Nephron (organoid): Measurements from ENCODE around the gene SND1.

ENCODE experiments used
- H3K27ac Mint-ChIP-seq, 3 experiments: 2 replicates each; pipeline ENCODE4 v1.8.0; 2020; ENCODE audit warnings: mixed read lengths in 3 of 3, mild to moderate bottlenecking in 2 of 3, moderate library complexity in 1 of 3
- H3K27me3 Mint-ChIP-seq: 2 replicates; pipeline ENCODE4 v1.8.0; 2021; ENCODE audit warnings: low read depth, mild to moderate bottlenecking, moderate library complexity, mixed read lengths
- H3K36me3 Mint-ChIP-seq: 2 replicates; pipeline ENCODE4 v1.8.0; 2020; ENCODE audit warnings: low read depth, mixed read lengths
- H3K4me1 Mint-ChIP-seq: 2 replicates; pipeline ENCODE4 v1.8.0; 2020; ENCODE audit warnings: mixed read lengths
- H3K4me3 Mint-ChIP-seq, 3 experiments: 2 replicates each; pipeline ENCODE4 v1.8.0; 2020; ENCODE audit warnings: mild to moderate bottlenecking in 3 of 3, mixed read lengths in 3 of 3, moderate library complexity in 2 of 3
- H3K9me3 Mint-ChIP-seq: 2 replicates; pipeline ENCODE4 v1.8.0; 2020; ENCODE audit warnings: mixed read lengths
- TF ChIP-seq, protein P1 (sequence below), 3 experiments: fragments of 200-600 bp; sonication (generic); IDR thresholded peaks; one replicate each; pipeline ENCODE4 v1.5.0; 2021; ENCODE audit warnings: antibody characterized with exemption in 3 of 3; ENCODE audit not compliant: unreplicated experiment in 3 of 3

Gene SND1

GRCh38 chr7:127751490-127752448, 99.8 kb downstream of the SND1 start:
- TF ChIP-seq, protein P1, sequence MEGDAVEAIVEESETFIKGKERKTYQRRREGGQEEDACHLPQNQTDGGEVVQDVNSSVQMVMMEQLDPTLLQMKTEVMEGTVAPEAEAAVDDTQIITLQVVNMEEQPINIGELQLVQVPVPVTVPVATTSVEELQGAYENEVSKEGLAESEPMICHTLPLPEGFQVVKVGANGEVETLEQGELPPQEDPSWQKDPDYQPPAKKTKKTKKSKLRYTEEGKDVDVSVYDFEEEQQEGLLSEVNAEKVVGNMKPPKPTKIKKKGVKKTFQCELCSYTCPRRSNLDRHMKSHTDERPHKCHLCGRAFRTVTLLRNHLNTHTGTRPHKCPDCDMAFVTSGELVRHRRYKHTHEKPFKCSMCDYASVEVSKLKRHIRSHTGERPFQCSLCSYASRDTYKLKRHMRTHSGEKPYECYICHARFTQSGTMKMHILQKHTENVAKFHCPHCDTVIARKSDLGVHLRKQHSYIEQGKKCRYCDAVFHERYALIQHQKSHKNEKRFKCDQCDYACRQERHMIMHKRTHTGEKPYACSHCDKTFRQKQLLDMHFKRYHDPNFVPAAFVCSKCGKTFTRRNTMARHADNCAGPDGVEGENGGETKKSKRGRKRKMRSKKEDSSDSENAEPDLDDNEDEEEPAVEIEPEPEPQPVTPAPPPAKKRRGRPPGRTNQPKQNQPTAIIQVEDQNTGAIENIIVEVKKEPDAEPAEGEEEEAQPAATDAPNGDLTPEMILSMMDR (IDR thresholded peaks at IDR 0.05; ENCODE audit: unreplicated experiment in 3 of 3), result no peak
- Mint-ChIP-seq H3K27ac (peak overlapping the region in 2 of 3 experiments; percentile 9 to 47), H3K27me3 (no peaks in the 10 kb centered on the region), H3K9me3 (no peaks in the 10 kb centered on the region), H3K36me3 (peaks cover 11% of the 10 kb centered on the region), H3K4me3 (no peak overlapping the region), H3K4me1 (peaks cover 21% of the 10 kb centered on the region)

- Mint-ChIP-seq H3K4me3 (no peak overlapping the region), H3K4me1 (peaks cover 24% of the 10 kb centered on the region), H3K27me3 (no peaks in the 10 kb centered on the region), H3K36me3 (peaks cover 11% of the 10 kb centered on the region), H3K27ac (no peak overlapping the region), H3K9me3 (no peaks in the 10 kb centered on the region)
- TF ChIP-seq, protein P1 (IDR thresholded peaks at IDR 0.05; ENCODE audit: unreplicated experiment in 3 of 3), result no peak
Measured at GRCh38 chr7:127752829-127753228, 100.8 kb downstream of the SND1 start.

DNA sequence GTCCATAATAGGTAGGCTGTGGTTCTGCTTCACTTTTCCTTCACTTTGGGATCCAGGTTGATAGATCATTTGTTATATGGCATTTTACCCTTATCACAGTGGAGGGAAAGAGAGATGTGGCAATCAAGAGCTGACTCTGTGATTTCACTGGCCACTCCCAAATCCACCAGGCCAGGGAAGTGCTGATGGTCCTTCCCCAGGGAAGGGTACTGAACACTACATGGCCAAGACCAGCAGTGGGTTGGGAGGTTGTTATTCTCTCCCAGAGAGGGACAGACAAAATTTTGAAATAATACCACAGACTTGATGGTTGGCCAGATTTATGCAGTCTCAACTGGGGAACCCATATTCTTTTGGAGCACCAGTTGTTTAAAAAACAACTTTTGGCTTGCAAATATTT, 102.5 kb downstream of the SND1 start:
- Mint-ChIP-seq H3K4me1 (peaks cover 26% of the 10 kb centered on the region), H3K27ac (no peak overlapping the region), H3K4me3 (no peak overlapping the region), H3K36me3 (peaks cover under 1% of the 10 kb centered on the region), H3K9me3 (no peaks in the 10 kb centered on the region), H3K27me3 (no peaks in the 10 kb centered on the region)
- TF ChIP-seq, protein P1 (IDR thresholded peaks at IDR 0.05; ENCODE audit: unreplicated experiment in 3 of 3), result no peak

GRCh38 chr7:127755521-127755920, 103.5 kb downstream of the SND1 start:
- Mint-ChIP-seq H3K27ac (peak overlapping the region in 2 of 3 experiments; percentile 5 to 43), H3K36me3 (no peaks in the 10 kb centered on the region), H3K27me3 (no peaks in the 10 kb centered on the region), H3K4me3 (no peak overlapping the region), H3K4me1 (peaks cover 30% of the 10 kb centered on the region), H3K9me3 (no peaks in the 10 kb centered on the region)
- TF ChIP-seq, protein P1 (IDR thresholded peaks at IDR 0.05; ENCODE audit: unreplicated experiment in 3 of 3), result no peak

DNA sequence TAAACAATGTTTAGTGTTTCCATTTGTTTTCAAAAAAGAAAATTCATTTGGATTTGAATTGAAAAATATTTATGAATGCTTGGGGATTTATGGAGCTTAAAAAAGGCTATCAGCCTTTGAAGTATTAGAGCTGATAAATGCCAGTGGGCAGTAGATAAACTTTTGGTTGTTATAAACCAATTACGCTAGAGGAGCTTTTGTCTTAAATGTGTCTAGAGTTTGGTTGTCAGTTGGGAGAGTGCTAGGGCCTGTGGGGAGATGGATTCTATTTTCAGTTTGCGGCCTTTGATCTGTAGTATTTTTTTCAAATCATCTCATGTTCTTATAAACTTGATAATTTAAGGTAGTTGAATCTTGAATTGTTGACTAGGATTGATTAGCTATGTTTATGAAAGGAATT, 104.0 kb downstream of the SND1 start:
- Mint-ChIP-seq H3K9me3 (no peaks in the 10 kb centered on the region), H3K4me3 (no peak overlapping the region), H3K27ac (peak overlapping the region in 1 of 3 experiments; percentile 5), H3K27me3 (no peaks in the 10 kb centered on the region), H3K36me3 (no peaks in the 10 kb centered on the region), H3K4me1 (peaks cover 26% of the 10 kb centered on the region)
- TF ChIP-seq, protein P1 (IDR thresholded peaks at IDR 0.05; ENCODE audit: unreplicated experiment in 3 of 3), result no peak
